Panc1 (cell line): Measurements from ENCODE around the gene FAM149A.

Experiments
- POLR2AphosphoS5 ChIP-seq: IDR thresholded peaks from 2 replicates; pipeline ENCODE4 v1.6.1; 2012; ENCODE audit warnings: mild to moderate bottlenecking, low read depth, low read length, moderate library complexity
- SIN3A ChIP-seq: IDR thresholded peaks from 2 replicates; pipeline ENCODE4 v1.6.1; 2012; ENCODE audit warnings: low read depth, mild to moderate bottlenecking, low read length, moderate library complexity, borderline replicate concordance; ENCODE audit not compliant: insufficient read depth
- TF ChIP-seq, protein P1 (sequence below): fragments of 450-650 bp; IDR thresholded peaks from 2 replicates; pipeline ENCODE4 v1.5.1; 2017; ENCODE audit warnings: mild to moderate bottlenecking
- TF ChIP-seq, protein P2 (sequence below), 2 experiments: IDR thresholded peaks; 2 replicates each; pipeline ENCODE4 v1.6.1; 2011 to 2012; ENCODE audit warnings: low read depth in 2 of 2, control low read depth in 1 of 2, low read length in 1 of 2, mild to moderate bottlenecking in 1 of 2, moderate library complexity in 1 of 2; ENCODE audit not compliant: insufficient read depth in 1 of 2

DNA sequence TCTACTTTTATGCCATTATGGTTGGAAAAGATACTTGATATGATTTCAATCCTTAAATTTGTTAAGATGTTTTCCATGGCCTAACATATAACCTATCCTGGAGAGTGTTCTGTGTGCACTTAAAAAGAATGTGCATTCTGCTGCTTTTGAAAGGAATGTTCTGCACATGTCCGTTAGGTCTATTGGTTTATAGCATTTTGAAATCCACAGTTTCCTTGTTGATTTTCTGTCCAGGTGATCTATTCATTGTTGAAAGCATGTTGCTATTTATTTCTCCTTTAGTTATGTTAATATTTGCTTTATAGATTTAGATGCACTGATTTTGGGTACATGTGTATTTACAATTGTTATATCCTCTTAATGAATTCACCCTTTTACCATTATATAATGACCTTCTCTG lies 117.1 kb downstream of the FAM149A start:
- TF ChIP-seq, protein P1, sequence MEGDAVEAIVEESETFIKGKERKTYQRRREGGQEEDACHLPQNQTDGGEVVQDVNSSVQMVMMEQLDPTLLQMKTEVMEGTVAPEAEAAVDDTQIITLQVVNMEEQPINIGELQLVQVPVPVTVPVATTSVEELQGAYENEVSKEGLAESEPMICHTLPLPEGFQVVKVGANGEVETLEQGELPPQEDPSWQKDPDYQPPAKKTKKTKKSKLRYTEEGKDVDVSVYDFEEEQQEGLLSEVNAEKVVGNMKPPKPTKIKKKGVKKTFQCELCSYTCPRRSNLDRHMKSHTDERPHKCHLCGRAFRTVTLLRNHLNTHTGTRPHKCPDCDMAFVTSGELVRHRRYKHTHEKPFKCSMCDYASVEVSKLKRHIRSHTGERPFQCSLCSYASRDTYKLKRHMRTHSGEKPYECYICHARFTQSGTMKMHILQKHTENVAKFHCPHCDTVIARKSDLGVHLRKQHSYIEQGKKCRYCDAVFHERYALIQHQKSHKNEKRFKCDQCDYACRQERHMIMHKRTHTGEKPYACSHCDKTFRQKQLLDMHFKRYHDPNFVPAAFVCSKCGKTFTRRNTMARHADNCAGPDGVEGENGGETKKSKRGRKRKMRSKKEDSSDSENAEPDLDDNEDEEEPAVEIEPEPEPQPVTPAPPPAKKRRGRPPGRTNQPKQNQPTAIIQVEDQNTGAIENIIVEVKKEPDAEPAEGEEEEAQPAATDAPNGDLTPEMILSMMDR: no peak
- no peak for TF ChIP-seq POLR2AphosphoS5
- TF ChIP-seq, protein P2, sequence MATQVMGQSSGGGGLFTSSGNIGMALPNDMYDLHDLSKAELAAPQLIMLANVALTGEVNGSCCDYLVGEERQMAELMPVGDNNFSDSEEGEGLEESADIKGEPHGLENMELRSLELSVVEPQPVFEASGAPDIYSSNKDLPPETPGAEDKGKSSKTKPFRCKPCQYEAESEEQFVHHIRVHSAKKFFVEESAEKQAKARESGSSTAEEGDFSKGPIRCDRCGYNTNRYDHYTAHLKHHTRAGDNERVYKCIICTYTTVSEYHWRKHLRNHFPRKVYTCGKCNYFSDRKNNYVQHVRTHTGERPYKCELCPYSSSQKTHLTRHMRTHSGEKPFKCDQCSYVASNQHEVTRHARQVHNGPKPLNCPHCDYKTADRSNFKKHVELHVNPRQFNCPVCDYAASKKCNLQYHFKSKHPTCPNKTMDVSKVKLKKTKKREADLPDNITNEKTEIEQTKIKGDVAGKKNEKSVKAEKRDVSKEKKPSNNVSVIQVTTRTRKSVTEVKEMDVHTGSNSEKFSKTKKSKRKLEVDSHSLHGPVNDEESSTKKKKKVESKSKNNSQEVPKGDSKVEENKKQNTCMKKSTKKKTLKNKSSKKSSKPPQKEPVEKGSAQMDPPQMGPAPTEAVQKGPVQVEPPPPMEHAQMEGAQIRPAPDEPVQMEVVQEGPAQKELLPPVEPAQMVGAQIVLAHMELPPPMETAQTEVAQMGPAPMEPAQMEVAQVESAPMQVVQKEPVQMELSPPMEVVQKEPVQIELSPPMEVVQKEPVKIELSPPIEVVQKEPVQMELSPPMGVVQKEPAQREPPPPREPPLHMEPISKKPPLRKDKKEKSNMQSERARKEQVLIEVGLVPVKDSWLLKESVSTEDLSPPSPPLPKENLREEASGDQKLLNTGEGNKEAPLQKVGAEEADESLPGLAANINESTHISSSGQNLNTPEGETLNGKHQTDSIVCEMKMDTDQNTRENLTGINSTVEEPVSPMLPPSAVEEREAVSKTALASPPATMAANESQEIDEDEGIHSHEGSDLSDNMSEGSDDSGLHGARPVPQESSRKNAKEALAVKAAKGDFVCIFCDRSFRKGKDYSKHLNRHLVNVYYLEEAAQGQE (IDR thresholded peaks at IDR 0.05; ENCODE audit: insufficient read depth in 1 of 2, low read depth in 2 of 2, low read length in 1 of 2): no peak
- TF ChIP-seq SIN3A: no peak
